GM12875 (cell line): ENCODE measurements around the gene SERPINE1.

Experiments
- H3K4me3 ChIP-seq: one replicate; pipeline ENCODE4 v1.5.1; 2011; ENCODE audit warnings: low read depth, low read length, control low read depth
- CTCF ChIP-seq: IDR thresholded peaks from 2 replicates; pipeline ENCODE4 v1.5.1; 2011; ENCODE audit warnings: low read depth, mild to moderate bottlenecking, control low read depth, inconsistent platforms, low read length, moderate library complexity, borderline replicate concordance; ENCODE audit not compliant: insufficient read depth

Gene SERPINE1

GRCh38 chr7:101137651-101138212 is 10.8 kb downstream of the SERPINE1 start:
- no peak overlapping the region for H3K4me3 ChIP-seq
- TF ChIP-seq CTCF = no peak

- H3K4me3 ChIP-seq = no peak overlapping the region
- TF ChIP-seq CTCF = peak; percentile 72
Measured at GRCh38 chr7:101138213-101138870, 11.4 kb downstream of the SERPINE1 start.

GRCh38 chr7:101140339-101140699 is 13.4 kb downstream of the SERPINE1 start:
- no peak for TF ChIP-seq CTCF

GRCh38 chr7:101140746-101141382 is 14.0 kb downstream of the SERPINE1 start:
- no peak for TF ChIP-seq CTCF
- H3K4me3 ChIP-seq = no peak overlapping the region

More at GRCh38 chr7:101140339-101140699, 13.4 kb downstream of the SERPINE1 start:
- H3K4me3 ChIP-seq = no peak overlapping the region

- H3K4me3 ChIP-seq = no peak overlapping the region
- TF ChIP-seq CTCF = no peak
Measured at GRCh38 chr7:101151908-101152651, 25.2 kb downstream of the SERPINE1 start.

- peak within 1 kb of the TSS; percentile 83 for H3K4me3 ChIP-seq
- TF ChIP-seq CTCF = no peak
Measured at GRCh38 chr7:101153969-101154692, 27.2 kb downstream of the SERPINE1 start, which contains the start of gene AP1S1. Gene AP1S1, plus strand, starts transcription at chr7:101154476. Its CDS starts 39 bp downstream, at chr7:101154515.
